ENCODE results near the gene OR6C1.
"Not testable (repeated sequence)": the region's sequence is repeated elsewhere in the genome, so short reads cannot be mapped to it uniquely, and the experiment has no call there.

Gene OR6C1

GRCh38 chr12:55336002-55336401 is 21.9 kb downstream of the OR6C1 start:
- TF ChIP-seq CTCF (IDR thresholded peaks at IDR 0.05; ENCODE audit: low read depth, low read length), result no peak

DNA sequence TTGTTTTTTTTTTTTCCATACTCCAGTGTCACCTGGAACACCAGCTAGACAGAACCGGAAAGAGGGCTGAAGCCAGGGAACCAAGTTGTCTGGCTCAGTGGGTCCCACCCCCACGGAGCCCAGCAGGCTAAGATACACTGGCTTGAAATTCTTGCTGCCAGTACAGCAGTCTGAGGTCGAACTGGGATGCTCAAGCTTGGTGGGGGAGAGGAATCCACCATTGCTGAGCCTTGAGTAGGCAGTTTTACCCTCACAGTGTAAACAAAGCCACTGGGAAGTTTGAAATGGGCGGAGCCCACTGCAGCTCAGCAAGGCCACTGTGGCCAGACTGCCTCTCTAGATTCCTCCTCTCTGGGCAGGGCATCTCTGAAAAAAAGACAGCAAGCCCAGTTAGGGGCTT is 41.2 kb downstream of the OR6C1 start:
- H3K4me3 ChIP-seq (ENCODE audit: low read depth, low read length); H3K36me3 ChIP-seq; H3K27me3 ChIP-seq; H3K9me3 ChIP-seq; DNase-seq; H3K4me1 ChIP-seq: not testable (repeated sequence)

More at GRCh38 chr12:55336002-55336401, 21.9 kb downstream of the OR6C1 start:
- Histone ChIP-seq H3K4me3 (ENCODE audit: low read depth, low read length) (no peak overlapping the region), H3K4me1 (no peaks in the 10 kb centered on the region), H3K27me3 (peaks cover 3% of the 10 kb centered on the region; the same call in 1 of the 2 replicates), H3K9me3 (no peaks in the 10 kb centered on the region), H3K36me3 (no peaks in the 10 kb centered on the region)
- DNase-seq, result no peak

DNA sequence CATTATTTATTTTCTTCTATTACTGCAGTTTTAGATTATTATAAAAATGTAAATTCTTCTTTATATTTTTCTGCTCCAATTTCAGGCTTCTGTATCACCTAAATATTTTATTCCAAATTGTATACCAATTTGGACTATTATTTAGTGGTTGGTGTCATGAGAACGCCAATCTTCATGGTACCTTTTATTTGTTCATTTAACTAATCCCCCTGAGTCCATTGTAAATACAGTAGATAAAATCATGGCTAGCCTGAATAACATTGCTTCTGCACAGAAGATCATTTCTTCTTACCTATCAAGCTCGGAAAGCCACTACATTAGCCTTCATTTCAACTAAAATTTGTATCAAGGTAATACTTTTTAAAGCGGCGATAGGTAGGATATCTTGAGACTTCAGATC is 48.5 kb downstream of the OR6C1 start, which contains the start of gene OR6C75:
Gene OR6C75, plus strand, starts transcription at position 301 of the 400 bp plus-strand sequence. CDS start 2,136 bp downstream, outside the sequence.
- H3K4me3 ChIP-seq (ENCODE audit: low read depth, low read length), result no peak within 1 kb of the TSS
- H3K36me3 ChIP-seq, result no peaks in the 10 kb centered on the region
- no peak for TF ChIP-seq CTCF (IDR thresholded peaks at IDR 0.05; ENCODE audit: low read depth, low read length)
- H3K9me3 ChIP-seq, result no peaks in the 10 kb centered on the region
- H3K27me3 ChIP-seq, result no peaks in the 10 kb centered on the region
- no peaks in the 10 kb centered on the region for H3K4me1 ChIP-seq
- no peak for DNase-seq

GRCh38 chr12:55365086-55365485 is 50.9 kb downstream of the OR6C1 start:
- Histone ChIP-seq H3K9me3 (no peaks in the 10 kb centered on the region), H3K4me1 (no peaks in the 10 kb centered on the region), H3K4me3 (ENCODE audit: low read depth, low read length) (no peak overlapping the region), H3K36me3 (no peaks in the 10 kb centered on the region), H3K27me3 (no peaks in the 10 kb centered on the region)
- TF ChIP-seq CTCF (IDR thresholded peaks at IDR 0.05; ENCODE audit: low read depth, low read length), result no peak
- DNase-seq, result no peak
